ENCODE results near the gene CDH7.

Gene CDH7

GRCh38 chr18:65936678-65937077, 185.9 kb downstream of the CDH7 start:
- Histone ChIP-seq H3K4me3 (no peak overlapping the region), H3K27ac (no peak overlapping the region), H3K36me3 (no peaks in the 10 kb centered on the region), H4K20me1 (no peaks in the 10 kb centered on the region), H3K27me3 (no peaks in the 10 kb centered on the region), H3K4me1 (no peaks in the 10 kb centered on the region), H3K9me3 (replicated peaks in 1 of 11) (no peaks in the 10 kb centered on the region), H3K4me2 (no peak overlapping the region), H3K9ac (no peak overlapping the region)
- TF ChIP-seq Cebpa-rat (IDR thresholded peaks at IDR 0.05): no peak

- Histone ChIP-seq H3K36me3 (no peaks in the 10 kb centered on the region), H3K9me3 (replicated peaks in 1 of 11) (no peaks in the 10 kb centered on the region), H3K4me3 (no peak overlapping the region), H3K4me2 (no peak overlapping the region), H3K27me3 (no peaks in the 10 kb centered on the region), H3K4me1 (no peaks in the 10 kb centered on the region), H4K20me1 (no peaks in the 10 kb centered on the region), H3K27ac (no peak overlapping the region), H3K9ac (no peak overlapping the region)
- TF ChIP-seq Cebpa-rat (IDR thresholded peaks at IDR 0.05): no peak
Observed at GRCh38 chr18:65937180-65937579, 186.4 kb downstream of the CDH7 start.

- TF ChIP-seq Cebpa-rat (IDR thresholded peaks at IDR 0.05): no peak
- Histone ChIP-seq H3K4me2 (no peak overlapping the region), H4K20me1 (no peaks in the 10 kb centered on the region), H3K36me3 (no peaks in the 10 kb centered on the region), H3K4me1 (no peaks in the 10 kb centered on the region), H3K27me3 (no peaks in the 10 kb centered on the region), H3K9ac (no peak overlapping the region), H3K27ac (no peak overlapping the region), H3K9me3 (replicated peaks in 1 of 11) (no peaks in the 10 kb centered on the region), H3K4me3 (no peak overlapping the region)
Observed at GRCh38 chr18:65938592-65939372, 188.0 kb downstream of the CDH7 start.
